HG03439 (cell line): ENCODE measurements around the gene BCKDK.
"Not testable (repeated sequence)": the region's sequence is repeated elsewhere in the genome, so short reads cannot be mapped to it uniquely, and the experiment has no call there.

ENCODE experiments used
- ATAC-seq: cut with Tn5 transposase; IDR thresholded peaks from one replicate; pipeline ENCODE4 v1.9.1; 2021; ENCODE audit warnings: mild to moderate bottlenecking, moderate library complexity; ENCODE audit not compliant: unreplicated experiment

The BCKDK gene

DNA sequence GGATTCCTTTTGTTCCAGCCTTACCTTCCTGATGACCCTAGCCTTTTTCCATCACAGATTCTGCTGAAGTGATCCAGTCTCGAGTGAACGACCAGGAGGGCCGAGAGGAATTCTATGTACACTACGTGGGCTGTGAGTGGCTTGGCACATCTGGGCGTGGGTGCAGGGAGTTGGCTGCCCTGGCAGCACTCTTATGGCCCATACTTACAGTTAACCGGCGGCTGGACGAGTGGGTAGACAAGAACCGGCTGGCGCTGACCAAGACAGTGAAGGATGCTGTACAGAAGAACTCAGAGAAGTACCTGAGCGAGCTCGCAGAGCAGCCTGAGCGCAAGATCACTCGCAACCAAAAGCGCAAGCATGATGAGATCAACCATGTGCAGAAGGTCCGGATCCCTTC, 11.9 kb downstream of the BCKDK start:
- no peak for ATAC-seq

GRCh38 chr16:31125844-31126243, 17.7 kb downstream of the BCKDK start:
- ATAC-seq = no peak

DNA sequence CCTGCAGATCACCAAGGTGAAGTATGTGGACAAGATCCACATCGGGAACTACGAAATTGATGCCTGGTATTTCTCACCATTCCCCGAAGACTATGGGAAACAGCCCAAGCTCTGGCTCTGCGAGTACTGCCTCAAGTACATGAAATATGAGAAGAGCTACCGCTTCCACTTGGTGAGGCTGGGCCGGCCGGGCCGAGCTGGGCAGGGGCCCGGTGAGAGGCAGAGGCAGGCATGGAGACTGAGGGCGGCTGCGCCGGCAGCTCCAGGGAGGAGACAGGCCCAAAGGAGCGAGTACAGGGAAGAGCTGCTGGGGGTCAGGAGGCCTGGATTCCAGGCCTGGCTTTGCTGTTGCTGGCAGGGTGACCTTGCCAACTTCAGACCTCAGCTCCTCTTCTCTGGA, 19.0 kb downstream of the BCKDK start:
- ATAC-seq = no peak

DNA sequence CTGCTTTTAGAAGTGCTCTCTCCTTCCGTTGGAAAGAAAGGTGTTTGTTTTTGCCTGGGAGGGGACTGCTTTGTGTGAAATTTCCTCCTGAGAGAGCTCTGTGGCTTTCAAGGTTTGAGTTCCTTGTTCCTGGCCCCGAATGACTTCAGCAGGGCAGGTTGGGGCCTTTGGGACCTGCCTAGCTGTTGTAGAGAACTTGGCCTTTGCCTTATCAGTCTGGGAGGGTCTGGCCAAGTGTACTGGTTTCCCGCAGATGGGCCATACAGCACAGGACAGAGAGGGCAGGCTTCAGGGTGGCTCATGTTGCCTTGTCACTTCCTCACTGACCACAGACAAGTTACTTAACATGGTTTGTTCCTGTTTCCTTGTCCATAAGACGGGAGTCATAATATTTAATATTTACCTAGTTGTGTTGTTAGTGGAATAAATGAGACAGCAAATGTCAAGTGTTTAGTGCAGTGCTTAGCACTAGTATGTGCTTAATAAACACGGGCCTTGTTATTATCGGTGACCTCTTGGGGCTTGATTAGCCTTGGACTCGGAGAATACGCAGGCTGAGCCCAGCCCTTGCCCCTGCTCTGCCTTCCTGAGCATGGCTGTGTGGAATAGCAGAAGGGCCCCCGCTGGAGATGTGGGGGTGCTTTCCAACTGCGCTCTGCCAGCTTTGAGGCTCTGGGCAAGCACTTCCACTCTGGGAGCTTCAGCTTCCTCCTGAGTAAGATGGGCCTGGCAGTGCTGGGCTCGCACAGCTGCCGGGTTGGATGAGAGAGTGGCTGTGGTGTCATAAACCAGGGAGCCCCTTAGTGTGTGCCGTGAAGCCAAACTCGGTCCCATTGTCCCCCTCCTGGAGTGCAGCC, 20.8 kb downstream of the BCKDK start:
- no peak for ATAC-seq

DNA sequence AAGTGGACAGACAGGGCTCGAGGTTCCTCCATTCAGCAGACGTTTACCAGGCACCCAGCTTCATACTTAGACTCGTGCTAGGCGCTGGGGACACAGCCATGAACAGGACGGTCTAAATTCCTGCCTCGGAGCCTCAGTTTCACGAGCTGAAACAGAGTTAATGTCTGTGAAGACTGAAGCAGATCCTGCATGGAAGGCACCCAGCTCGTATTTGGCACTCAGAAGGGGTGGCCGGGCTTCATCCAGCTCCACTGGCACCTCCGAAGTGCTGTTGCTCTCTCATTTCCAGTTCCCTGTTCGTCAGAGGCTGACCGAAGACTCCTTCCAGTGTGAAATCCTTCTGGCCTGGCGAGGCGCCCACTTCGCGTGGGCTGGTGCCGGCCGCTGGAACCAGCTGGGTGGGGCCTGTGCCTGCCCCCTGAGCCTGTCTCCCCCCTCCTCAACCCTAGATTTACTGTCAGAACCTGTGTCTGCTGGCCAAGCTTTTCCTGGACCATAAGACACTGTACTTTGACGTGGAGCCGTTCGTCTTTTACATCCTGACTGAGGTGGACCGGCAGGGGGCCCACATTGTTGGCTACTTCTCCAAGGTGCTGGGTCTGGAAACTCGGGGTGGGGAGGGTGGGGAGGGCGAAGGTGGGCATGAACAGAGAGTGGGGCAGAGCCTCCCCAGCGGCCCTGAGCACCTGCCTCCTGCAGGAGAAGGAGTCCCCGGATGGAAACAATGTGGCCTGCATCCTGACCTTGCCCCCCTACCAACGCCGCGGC, 21.6 kb downstream of the BCKDK start:
- no peak for ATAC-seq

DNA sequence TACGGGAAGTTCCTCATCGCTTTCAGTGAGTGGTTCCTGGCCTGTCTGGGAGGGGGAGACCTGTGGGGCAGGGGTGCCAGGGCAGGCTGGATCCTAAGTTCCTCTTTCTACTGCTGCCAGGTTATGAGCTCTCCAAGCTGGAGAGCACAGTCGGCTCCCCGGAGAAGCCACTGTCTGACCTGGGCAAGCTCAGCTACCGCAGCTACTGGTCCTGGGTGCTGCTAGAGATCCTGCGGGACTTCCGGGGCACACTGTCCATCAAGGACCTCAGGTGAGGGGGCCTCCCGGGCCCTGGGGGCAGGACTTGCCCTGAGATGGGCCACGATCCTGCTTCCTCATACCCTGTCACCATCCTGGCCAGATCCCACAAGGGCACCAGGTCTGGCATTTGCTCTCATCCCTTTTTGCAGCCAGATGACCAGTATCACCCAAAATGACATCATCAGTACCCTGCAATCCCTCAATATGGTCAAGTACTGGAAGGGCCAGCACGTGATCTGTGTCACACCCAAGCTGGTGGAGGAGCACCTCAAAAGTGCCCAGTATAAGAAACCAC, 22.2 kb downstream of the BCKDK start:
- no peak for ATAC-seq

DNA sequence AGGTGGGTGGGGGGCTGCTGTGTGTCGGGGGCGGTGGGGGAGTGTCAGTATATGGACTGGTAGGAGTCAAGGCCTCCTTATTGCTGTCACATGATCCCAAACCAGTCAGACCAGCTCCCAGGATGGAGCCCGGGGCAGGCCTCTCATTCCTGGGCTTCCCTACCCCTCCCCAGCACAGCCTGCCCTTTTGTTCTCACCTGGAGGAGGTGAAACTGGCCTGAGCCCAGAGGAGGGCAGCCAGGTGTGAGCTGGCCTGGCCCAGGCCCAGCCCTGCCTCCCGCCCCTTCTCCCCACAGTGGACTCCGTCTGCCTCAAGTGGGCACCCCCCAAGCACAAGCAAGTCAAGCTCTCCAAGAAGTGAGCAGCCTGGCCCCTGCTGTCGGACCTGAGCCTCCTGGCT, 22.7 kb downstream of the BCKDK start:
- no peak for ATAC-seq

GRCh38 chr16:31131416-31131815, 23.2 kb downstream of the BCKDK start:
- ATAC-seq = no peak

DNA sequence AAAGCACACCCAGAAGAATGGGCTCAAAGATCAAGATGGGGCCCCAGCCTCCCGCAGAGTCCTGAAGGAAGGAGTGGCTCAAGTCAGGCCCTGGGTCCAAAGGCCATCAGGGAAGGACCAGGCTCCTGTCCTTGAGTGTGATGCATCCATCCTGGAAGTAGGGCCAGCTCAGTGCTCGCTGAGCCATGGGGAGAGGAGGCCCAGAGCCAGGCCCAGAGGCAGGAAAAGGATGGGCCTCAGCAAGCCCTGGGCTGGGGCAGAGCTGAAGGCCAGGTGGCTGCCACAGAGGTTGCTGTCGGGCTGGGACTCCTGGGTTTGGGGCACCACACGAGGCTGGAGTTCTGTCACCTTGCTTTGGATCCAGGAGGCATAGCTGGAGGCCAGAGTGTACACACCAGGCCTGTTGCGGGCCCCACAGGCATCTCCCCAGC, 23.7 kb downstream of the BCKDK start:
- no peak for ATAC-seq

DNA sequence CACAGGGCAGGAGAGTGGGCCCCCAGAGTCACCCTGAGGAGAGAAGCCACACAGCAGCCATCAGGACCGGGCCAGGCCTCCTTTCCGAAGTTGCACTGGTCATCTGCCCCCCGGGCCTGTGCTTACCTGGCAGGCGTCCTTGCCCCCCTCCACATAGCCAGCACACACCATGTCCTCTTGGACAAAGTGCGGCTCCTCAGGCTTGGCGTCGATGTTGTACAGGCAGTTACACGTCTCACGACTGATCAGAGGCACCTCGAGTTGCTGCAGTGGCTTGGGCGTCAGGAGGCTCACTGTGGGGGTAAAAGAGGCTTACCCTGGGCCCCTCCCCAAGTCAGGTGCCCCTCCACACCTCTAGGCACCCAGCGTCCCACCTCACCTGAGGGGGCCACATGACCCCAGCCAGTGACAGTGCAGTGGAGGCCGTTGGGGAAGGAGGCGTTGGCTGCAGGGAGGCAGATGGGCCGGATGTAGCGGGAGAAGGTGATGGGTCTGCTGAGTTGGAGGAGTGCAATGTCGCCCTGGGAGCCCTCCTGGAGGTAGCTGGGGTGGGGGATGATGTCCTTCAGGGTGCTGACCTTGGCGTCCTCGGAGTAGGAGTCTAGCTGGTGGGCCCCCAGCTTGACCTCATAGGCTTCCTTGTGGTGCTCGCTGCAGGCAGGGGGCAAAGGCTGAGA, 24.3 kb downstream of the BCKDK start:
- ATAC-seq = no peak

- no peak for ATAC-seq
Measured at GRCh38 chr16:31133046-31133501, 24.9 kb downstream of the BCKDK start.

DNA sequence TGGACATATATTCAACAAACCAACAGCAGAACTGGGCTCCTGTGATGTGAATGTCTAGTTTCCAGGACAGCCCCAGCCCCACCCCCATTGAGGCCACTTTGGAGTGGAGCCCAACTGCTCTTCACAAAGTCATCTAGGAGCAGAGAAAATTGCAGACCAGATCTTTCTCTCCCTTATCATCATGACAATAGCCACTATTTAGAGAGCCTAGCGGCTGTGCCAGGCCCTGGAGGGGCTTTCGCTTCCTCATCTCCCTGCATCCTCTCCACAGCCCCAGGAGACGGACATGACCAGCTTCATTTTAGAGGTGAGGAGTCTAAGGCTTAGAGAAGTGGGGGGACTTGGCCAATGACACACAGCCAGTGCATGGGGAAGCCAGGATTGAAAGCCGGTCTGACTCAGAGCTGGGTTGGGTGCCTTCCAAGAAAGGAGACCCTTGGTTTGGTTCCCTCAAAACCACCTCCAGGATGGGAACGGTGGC, 25.9 kb downstream of the BCKDK start:
- ATAC-seq = no peak

GRCh38 chr16:31134625-31135534, 26.7 kb downstream of the BCKDK start:
- ATAC-seq = no peak

GRCh38 chr16:31135535-31136286, 27.5 kb downstream of the BCKDK start, which contains the start of gene PRSS8:
TSS of gene PRSS8 (minus strand) at chr16:31135727. CDS start at chr16:31135498, 229 bp downstream.
- ATAC-seq = no peak

DNA sequence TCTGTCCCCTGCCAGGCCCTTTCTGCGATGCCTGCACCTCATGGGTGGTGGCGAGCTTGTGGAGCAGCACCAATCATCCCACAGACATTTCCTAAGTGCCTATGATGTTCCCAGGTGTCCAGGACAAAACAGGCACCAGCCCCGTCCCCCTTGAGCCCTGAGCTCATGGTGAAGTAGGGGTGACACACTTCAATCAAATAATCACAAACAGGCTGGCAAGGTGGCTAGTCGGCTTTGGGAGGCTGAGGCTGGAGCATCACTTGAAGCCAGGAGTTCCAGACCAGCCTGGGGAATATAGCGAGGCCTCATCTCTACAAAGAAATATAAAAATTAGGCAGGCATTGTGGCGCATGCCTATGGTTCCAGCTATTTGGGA, 28.1 kb downstream of the BCKDK start:
- ATAC-seq = no peak

GRCh38 chr16:31136822-31137499, 28.8 kb downstream of the BCKDK start:
- ATAC-seq = not testable (repeated sequence)

- no peak for ATAC-seq
Measured at GRCh38 chr16:31138621-31139578, 30.7 kb downstream of the BCKDK start.
